Stimulated activated CD4-positive, alpha-beta T cell treated with anti-CD3 and anti-CD28 coated beads, TNF-alpha, amount 100 ng/mL, for 48 hours (primary cell): Measurements from ENCODE around the gene AMPD3.

ENCODE experiments used
- DNase-seq, 3 donors: peaks; one replicate each; pipeline ENCODE4 v3.0.0-alpha.2; 2020; ENCODE audit warnings: low read depth in 3 of 3

The AMPD3 gene

DNA sequence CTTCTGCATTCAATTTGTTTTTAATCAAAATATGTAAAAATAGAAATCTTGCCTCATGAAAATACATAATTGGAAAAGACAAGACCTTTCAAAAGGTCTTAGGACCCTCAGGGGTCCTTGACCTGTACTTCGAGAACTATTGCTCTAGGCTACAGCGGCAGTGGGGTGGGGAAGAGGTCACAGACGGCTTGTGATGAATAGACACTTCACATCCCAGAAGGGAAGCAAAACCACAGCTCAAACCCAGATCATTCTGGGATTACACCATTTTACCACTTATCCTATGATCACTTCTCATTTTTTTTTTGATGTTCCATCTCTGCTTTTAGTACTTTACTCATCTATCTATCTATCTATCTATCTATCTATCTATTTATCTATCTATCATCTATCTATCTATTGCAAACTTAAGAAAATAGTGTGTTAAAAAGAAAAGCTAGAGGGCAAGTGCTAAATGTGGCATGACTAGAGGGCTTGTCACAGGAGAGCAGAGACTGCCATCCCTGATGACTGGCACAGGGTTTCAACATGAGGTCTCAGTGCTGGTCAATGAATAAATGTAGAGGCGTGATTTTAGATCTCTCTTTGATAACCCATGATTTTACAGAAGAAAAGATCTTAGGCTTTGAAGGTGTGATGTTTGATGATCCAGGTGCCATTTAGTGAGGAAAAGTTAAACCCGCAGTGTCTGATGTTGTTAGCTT lies 48.9 kb downstream of the AMPD3 start:
- no peak for DNase-seq

- no peak for DNase-seq
Measured at GRCh38 chr11:10504490-10504889, 49.4 kb downstream of the AMPD3 start.

DNA sequence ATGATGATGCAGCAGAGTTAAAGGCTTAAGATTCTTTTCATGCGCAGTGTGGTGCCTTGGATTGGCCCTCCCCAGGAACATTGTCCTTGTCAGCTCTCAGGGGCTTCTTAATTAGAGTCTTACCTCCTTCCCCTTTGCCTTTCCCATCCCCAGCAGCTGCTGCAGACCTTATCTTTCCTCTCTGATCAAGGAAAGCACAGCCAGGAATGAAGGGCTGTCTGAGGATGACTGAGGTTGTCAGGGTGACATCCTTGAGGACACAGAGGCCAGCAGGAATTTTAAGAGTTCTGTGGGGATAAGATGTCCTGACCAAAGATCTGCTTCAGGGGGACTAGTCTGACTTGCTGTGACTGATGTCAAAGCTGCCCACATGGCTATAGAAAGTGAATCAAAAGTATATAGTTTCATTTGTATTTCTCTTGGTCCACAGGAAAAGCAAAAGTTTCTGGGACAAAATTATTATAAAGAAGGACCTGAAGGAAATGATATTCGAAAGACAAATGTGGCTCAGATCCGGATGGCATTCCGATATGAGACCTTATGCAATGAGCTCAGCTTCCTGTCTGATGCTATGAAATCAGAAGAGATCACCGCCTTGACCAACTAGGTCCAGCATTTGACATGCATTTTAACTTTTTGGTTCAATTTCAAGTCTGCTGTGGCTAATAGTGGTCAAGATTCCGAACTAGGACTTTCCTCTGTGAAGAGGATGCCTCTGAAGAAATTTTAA lies 50.4 kb downstream of the AMPD3 start:
- DNase-seq, result no peak

GRCh38 chr11:10506008-10506370 lies 50.9 kb downstream of the AMPD3 start:
- DNase-seq, result no peak

GRCh38 chr11:10511181-10511621 lies 56.1 kb downstream of the AMPD3 start:
- no peak for DNase-seq

DNA sequence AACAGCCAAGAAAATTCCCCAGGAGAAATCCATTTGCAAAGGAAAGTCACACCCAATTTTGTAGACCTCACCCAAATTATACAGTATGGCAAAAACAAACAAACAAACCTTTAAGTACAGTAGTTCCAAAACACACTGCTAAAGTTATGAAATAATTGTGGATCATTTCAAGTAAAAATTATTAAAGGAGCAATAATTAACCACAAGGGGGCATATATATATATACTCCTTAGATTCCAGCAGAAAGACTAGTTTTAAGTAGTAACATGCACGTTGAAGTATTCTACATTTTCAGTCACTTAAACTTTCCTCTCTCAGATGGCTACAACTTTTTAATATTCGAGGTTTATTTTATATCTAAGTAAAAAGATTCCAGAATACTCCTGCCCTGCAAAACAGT lies 59.1 kb downstream of the AMPD3 start:
- no peak for DNase-seq

GRCh38 chr11:10514709-10515108 lies 59.6 kb downstream of the AMPD3 start:
- no peak for DNase-seq

DNA sequence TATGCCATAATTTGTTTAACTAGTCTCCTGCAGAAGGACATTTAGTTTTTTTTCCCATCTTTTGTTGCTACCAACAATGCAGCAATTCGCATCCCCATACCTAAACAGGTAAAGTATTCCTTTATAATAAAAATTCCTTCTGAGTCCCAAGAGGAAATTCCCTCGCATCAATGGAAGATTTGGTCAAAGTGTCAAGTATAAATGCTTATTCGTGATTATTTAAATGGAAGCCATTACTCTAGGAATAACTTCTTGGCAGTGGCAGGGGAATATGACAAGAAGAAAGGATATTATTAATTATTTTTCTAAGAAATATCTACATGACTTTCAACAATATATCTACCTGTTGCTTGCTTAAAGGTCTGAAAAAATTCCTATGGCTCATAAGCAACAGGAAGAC lies 60.4 kb downstream of the AMPD3 start:
- DNase-seq, result no peak

- no peak for DNase-seq
Measured at GRCh38 chr11:10518123-10518522, 63.1 kb downstream of the AMPD3 start.

DNA sequence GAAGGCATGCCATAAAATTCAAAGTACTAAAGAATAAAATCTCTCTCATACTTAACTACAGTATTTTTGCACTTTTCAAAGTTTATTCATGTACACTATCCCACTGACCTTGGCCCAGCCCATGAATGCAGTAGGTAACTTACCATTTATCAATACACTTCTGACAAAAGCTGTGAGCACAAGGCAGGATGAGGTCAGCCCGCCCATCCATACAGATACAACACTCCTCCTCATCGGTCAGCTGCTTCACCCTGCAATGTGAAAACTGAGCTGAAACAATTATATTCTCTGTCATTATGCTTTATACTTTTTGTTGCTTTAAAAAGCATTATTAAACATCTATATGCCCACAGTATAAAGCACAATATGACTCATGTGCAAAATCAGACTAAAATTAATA lies 63.8 kb downstream of the AMPD3 start:
- DNase-seq, result no peak

DNA sequence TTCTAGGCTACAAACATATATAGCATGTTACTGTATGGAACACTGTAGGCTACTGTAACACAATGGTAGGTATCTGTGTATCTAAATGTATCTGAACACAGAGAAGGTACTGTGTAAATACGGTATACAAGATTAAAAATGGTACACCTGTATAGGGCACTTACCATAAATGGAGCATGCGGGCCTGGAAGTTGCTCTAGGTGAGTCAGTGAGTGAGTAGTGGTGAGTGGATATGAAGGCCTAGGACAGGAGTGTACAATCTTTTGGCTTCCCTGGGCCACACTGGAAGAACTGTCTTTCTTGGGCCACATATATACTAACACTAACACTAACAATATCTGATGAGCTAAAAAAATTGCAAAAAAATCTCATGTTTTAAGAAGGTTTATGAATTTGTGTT lies 64.6 kb downstream of the AMPD3 start:
- DNase-seq, result no peak

DNA sequence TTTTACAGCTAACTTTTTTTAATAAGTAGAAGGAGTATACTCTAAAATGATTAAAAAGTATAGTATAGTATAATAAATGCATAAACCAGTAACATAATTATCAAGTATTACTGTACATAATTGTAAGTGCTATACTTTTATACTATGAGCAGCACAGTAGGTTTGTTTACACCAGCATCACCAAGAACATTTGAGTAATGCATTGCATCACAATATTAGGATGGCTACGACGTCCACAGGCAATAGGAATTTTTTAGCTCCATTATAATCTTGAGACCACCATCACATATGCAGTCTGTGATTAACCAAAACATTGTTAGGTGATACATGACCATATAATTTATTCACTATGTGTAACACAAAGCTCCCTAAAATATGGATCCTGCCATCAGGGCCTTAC lies 65.5 kb downstream of the AMPD3 start:
- DNase-seq, result no peak

DNA sequence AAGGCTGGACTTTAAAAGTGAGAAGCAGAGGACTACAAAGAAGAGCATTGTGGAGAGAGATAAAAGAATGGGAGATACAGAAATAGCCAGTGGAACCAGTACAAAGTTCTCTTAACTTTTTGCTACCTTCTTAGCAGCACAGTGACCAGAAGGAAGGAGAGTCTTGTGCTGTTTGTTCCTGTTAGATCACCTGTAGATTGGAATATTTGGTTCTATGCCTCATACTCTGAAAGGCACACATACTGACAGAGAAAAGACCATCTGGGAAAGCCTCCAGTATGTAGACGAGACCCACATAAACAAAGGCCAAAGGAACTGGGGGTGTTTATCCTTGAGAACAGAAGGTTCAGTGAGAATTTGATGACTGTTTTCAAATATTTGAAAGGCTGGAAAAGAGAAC lies 67.2 kb downstream of the AMPD3 start:
- DNase-seq, result no peak

DNA sequence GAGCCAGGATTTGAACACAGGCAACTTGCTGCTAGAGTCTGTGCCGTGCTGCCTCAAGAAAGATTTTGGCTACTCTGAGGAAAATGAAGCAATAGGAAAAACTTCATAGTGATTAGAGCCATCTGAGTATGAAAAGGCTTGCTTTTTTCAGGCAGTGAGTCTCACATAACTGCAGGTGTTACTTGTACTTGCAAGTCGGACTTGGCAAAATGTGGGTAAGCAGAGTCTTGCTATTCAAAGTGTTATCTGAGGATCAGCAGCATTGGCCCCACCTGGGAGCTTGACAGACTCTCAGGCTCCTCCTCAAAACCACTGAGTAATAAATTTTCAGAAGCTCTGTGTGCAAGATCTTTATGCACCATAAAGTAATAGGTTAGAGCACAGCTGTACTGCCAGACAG lies 67.9 kb downstream of the AMPD3 start:
- no peak for DNase-seq

DNA sequence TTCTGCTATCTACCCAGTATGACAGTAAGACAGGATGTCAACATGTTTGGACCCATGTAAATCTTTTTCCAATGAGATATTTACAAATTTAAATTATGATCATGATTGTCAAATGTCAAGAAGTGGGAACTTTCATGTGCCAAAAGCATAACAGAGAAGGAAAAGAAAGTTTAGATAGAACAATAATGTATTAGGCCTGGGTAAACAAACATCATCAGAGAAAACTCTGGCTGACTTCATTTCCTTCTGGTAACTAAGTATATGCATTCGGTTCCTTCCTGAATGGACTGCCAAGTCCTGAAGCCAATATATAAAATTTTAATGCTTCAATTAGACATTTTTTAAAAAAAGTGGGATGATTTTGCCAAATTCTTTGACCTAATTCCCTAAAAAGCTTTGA lies 69.4 kb downstream of the AMPD3 start:
- no peak for DNase-seq

GRCh38 chr11:10526974-10527918 lies 72.2 kb downstream of the AMPD3 start:
- DNase-seq, result no peak

DNA sequence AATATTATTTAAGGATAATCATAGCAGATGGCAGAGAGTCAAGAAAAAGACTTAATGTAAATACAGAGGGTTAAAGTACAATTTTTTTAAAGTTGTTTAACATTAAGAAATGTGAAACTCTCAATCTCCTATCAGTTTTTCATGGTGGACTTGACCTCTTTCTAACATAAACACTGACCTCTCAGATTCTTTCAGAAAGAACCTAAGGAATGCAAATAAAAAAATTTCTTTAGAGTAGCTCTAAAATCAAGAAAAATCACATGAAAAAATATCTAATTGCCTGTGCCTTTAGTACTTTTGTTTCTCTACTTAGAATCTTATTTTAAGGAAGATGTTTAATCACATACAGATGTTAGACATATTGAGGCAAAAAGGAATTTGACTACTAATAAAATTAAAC lies 73.1 kb downstream of the AMPD3 start:
- DNase-seq, result no peak

DNA sequence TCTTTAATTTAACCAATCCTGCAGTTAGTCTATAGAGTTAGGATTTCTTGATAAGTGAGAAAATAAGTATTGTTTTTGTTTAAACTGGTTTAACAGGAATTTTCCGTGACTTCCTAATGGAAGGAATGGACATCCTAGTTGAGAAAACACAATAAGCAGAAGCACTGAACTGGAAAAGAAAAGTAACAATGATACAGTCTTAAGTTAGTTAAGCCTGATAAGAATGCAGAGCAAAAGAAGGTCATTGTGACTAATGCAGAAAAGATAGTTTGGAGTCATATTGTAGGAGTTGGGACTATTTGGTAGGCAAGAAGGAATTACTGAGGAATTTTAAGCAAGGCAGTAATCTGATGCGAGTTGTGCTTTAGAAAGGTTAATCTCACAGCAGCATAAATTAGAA lies 74.2 kb downstream of the AMPD3 start:
- DNase-seq, result no peak

DNA sequence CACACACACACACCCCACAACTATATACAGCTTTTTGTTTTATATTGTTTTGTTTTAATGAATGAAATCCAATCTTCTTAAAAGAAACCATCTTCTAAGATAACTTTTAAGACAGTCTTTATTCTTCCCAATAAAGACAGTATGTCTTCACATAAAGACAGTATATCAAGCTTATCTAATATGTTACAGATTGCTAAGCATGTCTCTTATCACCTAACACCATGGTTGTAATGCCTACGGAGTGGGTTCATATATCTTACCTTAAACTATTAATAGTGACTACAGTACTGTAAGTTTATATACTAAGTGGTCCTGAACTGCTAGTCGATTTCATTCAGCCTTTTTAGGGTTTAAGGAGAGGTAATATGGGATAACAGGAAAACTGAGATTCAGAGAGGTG lies 77.5 kb downstream of the AMPD3 start:
- DNase-seq, result no peak

- DNase-seq, result no peak
Measured at GRCh38 chr11:10533323-10533722, 78.3 kb downstream of the AMPD3 start.

GRCh38 chr11:10534316-10534715 lies 79.3 kb downstream of the AMPD3 start:
- DNase-seq, result no peak

GRCh38 chr11:10537600-10537999 lies 82.5 kb downstream of the AMPD3 start:
- DNase-seq, result no peak

- no peak for DNase-seq
Measured at GRCh38 chr11:10538924-10539323, 83.9 kb downstream of the AMPD3 start.
